PC-3 (cell line): ENCODE results near the gene SGCD. TPM values are rescaled to one million over a fixed set of nuclear protein-coding genes. Genes with fewer than 3 reads are reported as not detected.

ENCODE experiments used
- ATAC-seq: fragments of 200-7000 bp; cut with Tn5 transposase; 2 replicates; pipeline ENCODE4 v1.9.1; 2020; ENCODE audit warnings: mild to moderate bottlenecking, moderate library complexity
- BruUV-seq: library from RNA; stranded (reverse); fragments of 400-500 nt; replicated peaks from 2 replicates; lab custom pipeline; 2021; lab: Mats Ljungman, UMichigan
- CTCF ChIA-PET: fragments of 300-600 bp; sonication (Branson Sonifier 250); formaldehyde crosslinking; loops from one replicate; lab custom pipeline; 2022; ENCODE audit warnings: antibody characterized with exemption; lab: Charles Lee
- POLR2A ChIA-PET: fragments of 300-600 bp; sonication (Branson Sonifier 250); formaldehyde crosslinking; loops from one replicate; lab custom pipeline; 2022; ENCODE audit warnings: antibody characterized with exemption; ENCODE audit not compliant: unreplicated experiment; lab: Charles Lee
- DNase-seq: peaks from one replicate; pipeline ENCODE4 v3.0.0-alpha.2; 2015
- H2AFZ ChIP-seq: fragments of 300-600 bp; sonication (generic); 2 replicates; pipeline ENCODE4 v1.6.0; 2016; ENCODE audit warnings: antibody characterized with exemption, low read length
- H3F3A ChIP-seq: fragments of 300-600 bp; sonication (generic); one replicate; pipeline ENCODE4 v1.6.0; 2017; ENCODE audit warnings: antibody characterized with exemption, low read length, control low read depth, mild to moderate bottlenecking; ENCODE audit not compliant: unreplicated experiment
- H3K27ac ChIP-seq: fragments of 300-600 bp; sonication (generic); 2 replicates; pipeline ENCODE4 v1.5.1; 2016; ENCODE audit warnings: mild to moderate bottlenecking, low read length
- H3K27me3 ChIP-seq: fragments of 300-600 bp; sonication (generic); 2 replicates; pipeline ENCODE4 v1.6.1; 2016; ENCODE audit warnings: low read length, mixed read lengths
- H3K36me3 ChIP-seq: fragments of 300-600 bp; sonication (generic); 2 replicates; pipeline ENCODE4 v1.6.1; 2016; ENCODE audit warnings: low read depth, mixed run types, low read length, mixed read lengths
- H3K4me1 ChIP-seq: fragments of 300-600 bp; sonication (generic); 2 replicates; pipeline ENCODE4 v1.5.1; 2016; ENCODE audit warnings: low read length; ENCODE audit not compliant: insufficient read depth
- H3K4me2 ChIP-seq: fragments of 300-600 bp; sonication (generic); 2 replicates; pipeline ENCODE4 v1.6.0; 2016; ENCODE audit warnings: low read length
- H3K4me3 ChIP-seq: fragments of 300-600 bp; sonication (generic); 2 replicates; pipeline ENCODE4 v1.5.1; 2016; ENCODE audit warnings: mild to moderate bottlenecking, low read length, mixed read lengths
- H3K79me2 ChIP-seq: fragments of 300-600 bp; sonication (generic); 2 replicates; pipeline ENCODE4 v1.6.1; 2017; ENCODE audit warnings: low read length, mixed read lengths
- H3K9ac ChIP-seq: fragments of 300-600 bp; sonication (generic); 2 replicates; pipeline ENCODE4 v1.6.0; 2016; ENCODE audit warnings: mild to moderate bottlenecking, low read length
- H3K9me2 ChIP-seq: fragments of 300-600 bp; sonication (generic); replicated peaks from 2 replicates; pipeline ENCODE4 v1.6.1; 2016; ENCODE audit warnings: mixed run types, low read length, mixed read lengths
- H3K9me3 ChIP-seq: fragments of 300-600 bp; sonication (generic); 2 replicates; pipeline ENCODE4 v1.6.1; 2016; ENCODE audit warnings: low read length, mixed read lengths
- H4K20me1 ChIP-seq: fragments of 300-600 bp; sonication (generic); 2 replicates; pipeline ENCODE4 v1.6.1; 2016; ENCODE audit warnings: low read length, mixed read lengths
- CTCF ChIP-seq: fragments of 300-600 bp; sonication (generic); conservative IDR thresholded peaks from 2 replicates; pipeline ENCODE4 v1.5.1; 2017; ENCODE audit warnings: antibody characterized with exemption, low read depth, mild to moderate bottlenecking, low read length
- EZH2 ChIP-seq: fragments of 300-600 bp; sonication (generic); IDR thresholded peaks from one replicate; pipeline ENCODE4 v1.6.1; 2017; ENCODE audit warnings: antibody characterized with exemption, mild to moderate bottlenecking, low read length; ENCODE audit not compliant: unreplicated experiment
- EZH2phosphoT487 ChIP-seq: fragments of 300-600 bp; sonication (generic); IDR thresholded peaks from 2 replicates; pipeline ENCODE4 v1.6.1; 2018; ENCODE audit warnings: mild to moderate bottlenecking, antibody characterized with exemption, low read length, borderline replicate concordance
- intact Hi-C: fragments of 100-400 bp; cut with micrococcal nuclease; formaldehyde crosslinking; loops from 2 replicates; pipeline ENCODE4 v1.9.0; 2023
- total RNA-seq: library from RNA; depleted of rRNA; stranded (reverse); fragments of >200 nt; gene quantifications from 2 replicates; pipeline ENCODE4 v1.2.3, GENCODE V29; 2014

The SGCD gene
- total RNA-seq, 1 experiment from 2014 or later, result 0.15 TPM

- Histone ChIP-seq H4K20me1 (no peaks in the 10 kb centered on the region), H3F3A (no peaks in the 10 kb centered on the region), H3K27me3 (no peaks in the 10 kb centered on the region), H3K36me3 (no peaks in the 10 kb centered on the region), H3K79me2 (no peaks in the 10 kb centered on the region), H3K4me2 (no peak overlapping the region), H3K9ac (no peak overlapping the region), H2AFZ (no peak overlapping the region), H3K9me2 (no peaks in the 10 kb centered on the region), H3K4me3 (no peak overlapping the region), H3K4me1 (no peaks in the 10 kb centered on the region), H3K9me3 (no peaks in the 10 kb centered on the region), H3K27ac (no peak overlapping the region)
- BruUV-seq, result no TSS peak
- ChIA-PET POLR2A (no interaction called here), CTCF (no interaction called here)
- DNase-seq (no peak), ATAC-seq (no peak)
- intact Hi-C loops, result no loop called here
- no peak for TF ChIP-seq CTCF
- TF ChIP-seq EZH2, result no peak
- TF ChIP-seq EZH2phosphoT487, result no peak
Observed at GRCh38 chr5:156310115-156310514, 16.8 kb upstream of the SGCD start.

- TF ChIP-seq EZH2 (no peak), EZH2phosphoT487 (no peak), CTCF (no peak)
- H3K79me2 ChIP-seq, result no peaks in the 10 kb centered on the region
- H3K9ac ChIP-seq, result no peak overlapping the region
- POLR2A ChIA-PET, result no interaction called here
- H3F3A ChIP-seq, result no peaks in the 10 kb centered on the region
- H3K4me3 ChIP-seq, result no peak overlapping the region
- no peak for ATAC-seq
- no peak overlapping the region for H3K4me2 ChIP-seq
- H3K4me1 ChIP-seq, result no peaks in the 10 kb centered on the region
- H3K27ac ChIP-seq, result no peak overlapping the region
- BruUV-seq, result no TSS peak
- H2AFZ ChIP-seq, result no peak overlapping the region
- H3K9me2 ChIP-seq, result no peaks in the 10 kb centered on the region
- H3K9me3 ChIP-seq, result no peaks in the 10 kb centered on the region
- H4K20me1 ChIP-seq, result no peaks in the 10 kb centered on the region
- H3K36me3 ChIP-seq, result no peaks in the 10 kb centered on the region
- intact Hi-C loops, result no loop called here
- no peaks in the 10 kb centered on the region for H3K27me3 ChIP-seq
- no peak for DNase-seq
- CTCF ChIA-PET, result no interaction called here
Observed at GRCh38 chr5:156312897-156313694, 13.9 kb upstream of the SGCD start.

GRCh38 chr5:156314416-156314815, 12.5 kb upstream of the SGCD start:
- intact Hi-C loops, result no loop called here
- CTCF ChIA-PET, result no interaction called here
- H3K36me3 ChIP-seq, result no peaks in the 10 kb centered on the region

More at GRCh38 chr5:156314416-156314815, 12.5 kb upstream of the SGCD start:
- Histone ChIP-seq H3K9ac (no peak overlapping the region), H3K9me2 (no peaks in the 10 kb centered on the region), H3F3A (no peaks in the 10 kb centered on the region), H3K27me3 (no peaks in the 10 kb centered on the region), H2AFZ (no peak overlapping the region), H3K4me2 (no peak overlapping the region), H4K20me1 (no peaks in the 10 kb centered on the region), H3K27ac (no peak overlapping the region), H3K79me2 (no peaks in the 10 kb centered on the region), H3K4me1 (no peaks in the 10 kb centered on the region), H3K4me3 (no peak overlapping the region), H3K9me3 (no peaks in the 10 kb centered on the region)
- no peak for TF ChIP-seq CTCF
- no peak for TF ChIP-seq EZH2
- no peak for TF ChIP-seq EZH2phosphoT487
- ATAC-seq (no peak), DNase-seq (no peak)
- POLR2A ChIA-PET, result no interaction called here
- BruUV-seq, result no TSS peak
